HepG2 (cell line): ENCODE data around the gene ANKRD42. TPM values are rescaled to one million over a fixed set of nuclear protein-coding genes. Genes with fewer than 3 reads are reported as not detected.

Experiments used
- ATAC-seq: fragments of 200-7000 bp; cut with Tn5 transposase; 3 replicates; pipeline ENCODE4 v1.9.1; 2020; ENCODE audit warnings: mild to moderate bottlenecking, moderate library complexity
- BruUV-seq: library from RNA; stranded (reverse); fragments of 400-500 nt; replicated peaks from 2 replicates; lab custom pipeline; 2021; lab: Mats Ljungman, UMichigan
- CTCF ChIA-PET: fragments of 300-600 bp; formaldehyde crosslinking; extraction: SDS; loops from one replicate; lab custom pipeline; 2021; ENCODE audit warnings: low total read pairs, inconsistent platforms, low intra/inter-chr PET ratio; lab: Yijun Ruan, JAX
- POLR2A ChIA-PET: fragments of 350-600 bp; sonication (Branson Sonifier 250); formaldehyde crosslinking; loops from one replicate; lab custom pipeline; 2020; ENCODE audit warnings: antibody characterized with exemption, inconsistent platforms; lab: Yijun Ruan, JAX
- DNase-seq: peaks from one replicate; pipeline ENCODE4 v3.0.0-alpha.2; 2015; ENCODE audit warnings: low spot score
- FAIRE-seq: peaks from 3 replicates; lab custom pipeline; 2011; peaks lifted over from hg19 to GRCh38; lab: Jason Lieb, UNC
- H2AFZ ChIP-seq: one replicate; pipeline ENCODE4 v1.6.1; 2011; ENCODE audit warnings: low read length, inconsistent platforms
- H3K27ac ChIP-seq: fragments of 300-600 bp; 3 replicates; pipeline ENCODE4 v1.8.0; 2011; ENCODE audit warnings: mixed run types, mild to moderate bottlenecking, mixed read lengths, low read length, inconsistent platforms; ENCODE audit not compliant: insufficient read depth; ENCODE audit errors: extremely low read length
- H3K27me3 ChIP-seq, 2 experiments: fragments of 200-600 bp in 1 of 2; 2 replicates in 1 of 2; 3 replicates in 1 of 2; pipeline versions ENCODE4 v1.6.0 to v1.8.0; 2011; ENCODE audit warnings: low read length in 2 of 2, mild to moderate bottlenecking in 2 of 2, moderate library complexity in 2 of 2, inconsistent platforms in 1 of 2; ENCODE audit not compliant: insufficient read depth in 2 of 2, control insufficient read depth in 1 of 2
- H3K36me3 ChIP-seq, 2 experiments: fragments of 200-600 bp in 1 of 2; replicated peaks in 1 of 2; 2 replicates in 1 of 2; 3 replicates in 1 of 2; pipeline versions ENCODE4 v1.5.1 to v1.8.0; 2011; ENCODE audit warnings: low read length in 2 of 2, inconsistent platforms in 1 of 2; ENCODE audit not compliant: insufficient read depth in 2 of 2, control insufficient read depth in 1 of 2
- H3K4me1 ChIP-seq: 2 replicates; pipeline ENCODE4 v1.5.1; 2012; ENCODE audit warnings: low read length, inconsistent platforms; ENCODE audit not compliant: insufficient read depth
- H3K4me2 ChIP-seq: 2 replicates; pipeline ENCODE4 v1.6.0; 2011; ENCODE audit warnings: low read depth, low read length, inconsistent platforms
- H3K4me3 ChIP-seq, 3 experiments: fragments of 200-600 bp in 1 of 3; sonication (generic), shearing (Covaris generic) in 1 of 3; replicated peaks in 1 of 3; 2 replicates each; pipeline ENCODE4 v1.5.1; 2011 to 2016; ENCODE audit warnings: low read length in 3 of 3, inconsistent platforms in 2 of 3, low read depth in 2 of 3, mild to moderate bottlenecking in 2 of 3, control low read depth in 1 of 3, mixed read lengths in 1 of 3; ENCODE audit not compliant: insufficient read depth in 1 of 3
- H3K79me2 ChIP-seq: one replicate; pipeline ENCODE4 v1.6.1; 2011; ENCODE audit warnings: low read length, inconsistent platforms; ENCODE audit not compliant: insufficient read depth
- H3K9ac ChIP-seq: 2 replicates; pipeline ENCODE4 v1.6.0; 2011; ENCODE audit warnings: mild to moderate bottlenecking, low read depth, low read length, inconsistent platforms; ENCODE audit not compliant: insufficient read depth
- H3K9me3 ChIP-seq: 2 replicates; pipeline ENCODE4 v1.5.1; 2012; ENCODE audit warnings: mild to moderate bottlenecking, low read length
- H4K20me1 ChIP-seq: 2 replicates; pipeline ENCODE4 v1.6.0; 2011; ENCODE audit warnings: inconsistent platforms, mild to moderate bottlenecking, low read length, moderate library complexity; ENCODE audit not compliant: insufficient read depth
- CSRNP2 ChIP-seq: sonication (generic); formaldehyde crosslinking; conservative IDR thresholded peaks from 2 replicates; pipeline ENCODE4 v1.8.0; 2022; ENCODE audit warnings: low read depth, missing genetic modification reagents
- DRAP1 ChIP-seq: IDR thresholded peaks from 2 replicates; pipeline ENCODE4 v1.6.1; 2016; ENCODE audit warnings: missing genetic modification reagents, missing compliant biosample characterization
- HOXA9 ChIP-seq: sonication (generic); formaldehyde crosslinking; IDR thresholded peaks from 2 replicates; pipeline ENCODE4 v1.8.1; 2022; ENCODE audit warnings: missing genetic modification reagents, mild to moderate bottlenecking, moderate library complexity, borderline replicate concordance
- NFE2L2 ChIP-seq: fragments of 150-350 bp; IDR thresholded peaks from 2 replicates; pipeline ENCODE4 v1.6.1; 2014; ENCODE audit warnings: low read length
- NFIB ChIP-seq: sonication (generic); formaldehyde crosslinking; IDR thresholded peaks from 2 replicates; pipeline ENCODE4 v1.9.0; 2021; ENCODE audit warnings: missing genetic modification reagents, mild to moderate bottlenecking, borderline replicate concordance
- SIX4 ChIP-seq: sonication (generic); formaldehyde crosslinking; IDR thresholded peaks from 2 replicates; pipeline ENCODE4 v1.4.0; 2020; ENCODE audit warnings: missing genetic modification reagents
- TCF7L2 ChIP-seq: IDR thresholded peaks from 2 replicates; pipeline ENCODE4 v1.6.1; 2011; ENCODE audit warnings: mild to moderate bottlenecking, low read depth, low read length, moderate library complexity
- TMF1 ChIP-seq: sonication (generic); formaldehyde crosslinking; IDR thresholded peaks from 2 replicates; pipeline ENCODE4 v1.8.1; 2022; ENCODE audit warnings: low read depth, missing genetic modification reagents
- UBTF ChIP-seq: sonication (generic); formaldehyde crosslinking; IDR thresholded peaks from 2 replicates; pipeline ENCODE4 v1.4.0; 2020; ENCODE audit warnings: mild to moderate bottlenecking, missing genetic modification reagents
- ZBTB42 ChIP-seq: sonication (generic); formaldehyde crosslinking; IDR thresholded peaks from 2 replicates; pipeline ENCODE4 v1.5.0; 2020; ENCODE audit warnings: mild to moderate bottlenecking, missing genetic modification reagents
- ZNF251 ChIP-seq: sonication (generic); formaldehyde crosslinking; IDR thresholded peaks from 2 replicates; pipeline ENCODE4 v1.9.0; 2021; ENCODE audit warnings: mild to moderate bottlenecking, missing genetic modification reagents
- ZNF263 ChIP-seq: sonication (generic); formaldehyde crosslinking; IDR thresholded peaks from 2 replicates; pipeline ENCODE4 v1.4.0; 2020; ENCODE audit warnings: missing genetic modification reagents
- ZNF670 ChIP-seq: sonication (generic); formaldehyde crosslinking; IDR thresholded peaks from 2 replicates; pipeline ENCODE4 v1.8.0; 2022; ENCODE audit warnings: mild to moderate bottlenecking, missing genetic modification reagents, borderline replicate concordance
- ZSCAN5A ChIP-seq: sonication (generic); formaldehyde crosslinking; IDR thresholded peaks from 2 replicates; pipeline ENCODE4 v1.8.0; 2022; ENCODE audit warnings: mild to moderate bottlenecking, missing genetic modification reagents, borderline replicate concordance
- WGBS: methylation state at CpG from one replicate; pipeline ENCODE4 v1.1.6; 2017; ENCODE audit warnings: low lambda C conversion rate; 5-methylcytosine and 5-hydroxymethylcytosine counted together
- in situ Hi-C: cut with HindIII; loops from 2 replicates; pipeline ENCODE4 v1.10.0; 2017; ENCODE audit warnings: low pct_unique_long_range_greater_than_20kb; ENCODE audit not compliant: extremely low pct_ligation_motif_present
- intact Hi-C: fragments of 100-400 bp; cut with micrococcal nuclease; formaldehyde crosslinking; loops from one replicate; pipeline ENCODE4 v1.10.0; 2022; ENCODE audit not compliant: unreplicated experiment
- polyA plus RNA-seq, 8 experiments: library from polyadenylated mRNA; depleted of rRNA in 3 of 8; stranded (reverse) in 7 of 8; unstranded in 1 of 8; fragments of >200 nt; fragmentation: Illumina TruSeq in 4 of 8; extraction: Trizol in 4 of 8; gene quantifications; 2 replicates each; pipeline versions ENCODE4 v1.2.1 to v1.2.3, GENCODE V29; 2011 to 2016; ENCODE audit warnings: low read depth in 4 of 8, missing spikeins in 1 of 8, mixed read lengths in 1 of 8; ENCODE audit not compliant: insufficient read depth in 1 of 8
- total RNA-seq, 5 experiments: library from RNA; depleted of rRNA; stranded (reverse); fragments of >200 nt; fragmentation: Illumina TruSeq; extraction: Trizol; gene quantifications; 2 replicates each; pipeline ENCODE4 v1.2.3, GENCODE V29; 2016; ENCODE audit warnings: low read depth in 1 of 5
- TF ChIP-seq, protein P1 (sequence below): sonication (generic); formaldehyde crosslinking; IDR thresholded peaks from 2 replicates; pipeline ENCODE4 v1.8.0; 2022; ENCODE audit warnings: mild to moderate bottlenecking, missing genetic modification reagents, moderate library complexity

The ANKRD42 gene
- total and polyA plus RNA-seq, 2 of the 13 experiments (the other 11 are each of a cell fraction or from before 2014, with no cell fraction given), result 2.2 to 3.7 TPM

- TF ChIP-seq DRAP1 (CRISPR knock-in tag), result no peak
Observed at GRCh38 chr11:83195649-83196048, 2.1 kb downstream of the ANKRD42 start (continued).

- Histone ChIP-seq H3K36me3 (0 out of 5 replicates have a peak, but pooled peaks cover 0 to 2% of the 10 kb centered on the region in 2 experiments), H3K27me3 (no peaks in the 10 kb centered on the region; a peak in 1 of 5 replicates), H3K79me2 (no peaks in the 10 kb centered on the region), H2AFZ (no peak overlapping the region), H3K27ac (no peak overlapping the region), H3K4me1 (peaks cover 20% of the 10 kb centered on the region), H4K20me1 (no peaks in the 10 kb centered on the region), H3K4me3 (no peak overlapping the region), H3K4me2 (no peak overlapping the region), H3K9me3 (no peaks in the 10 kb centered on the region), H3K9ac (no peak overlapping the region)
- WGBS, result 91% methylated on average over 1 of the region's 1 CpG
- in situ Hi-C loops, result no loop called here
- ATAC-seq (no peak), FAIRE-seq (no peak), DNase-seq (no peak)
- CTCF ChIA-PET, result no interaction called here
- BruUV-seq, result no TSS peak
- POLR2A ChIA-PET, result no interaction called here
- intact Hi-C loops, result no loop called here
- no peak for TF ChIP-seq ZBTB42 (CRISPR knock-in tag)
- TF ChIP-seq ZSCAN5A, result no peak
- TF ChIP-seq UBTF (CRISPR knock-in tag), result no peak
- no peak for TF ChIP-seq ZNF251
- TF ChIP-seq HOXA9 (CRISPR knock-in tag), result no peak
- no peak for TF ChIP-seq ZNF670
- TF ChIP-seq SIX4, result no peak
- no peak for TF ChIP-seq NFE2L2
- TF ChIP-seq CSRNP2 (CRISPR knock-in tag), result no peak
- no peak for TF ChIP-seq NFIB (CRISPR knock-in tag)
- TF ChIP-seq ZNF263 (CRISPR knock-in tag), result no peak
- TF ChIP-seq TCF7L2, result no peak
- no peak for TF ChIP-seq TMF1 (CRISPR knock-in tag)
- TF ChIP-seq, protein P1, sequence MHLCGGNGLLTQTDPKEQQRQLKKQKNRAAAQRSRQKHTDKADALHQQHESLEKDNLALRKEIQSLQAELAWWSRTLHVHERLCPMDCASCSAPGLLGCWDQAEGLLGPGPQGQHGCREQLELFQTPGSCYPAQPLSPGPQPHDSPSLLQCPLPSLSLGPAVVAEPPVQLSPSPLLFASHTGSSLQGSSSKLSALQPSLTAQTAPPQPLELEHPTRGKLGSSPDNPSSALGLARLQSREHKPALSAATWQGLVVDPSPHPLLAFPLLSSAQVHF (CRISPR knock-in tag), result no peak
Observed at GRCh38 chr11:83200035-83200434, 6.5 kb downstream of the ANKRD42 start.
